ENCODE data around the gene TRIM37.

DNA sequence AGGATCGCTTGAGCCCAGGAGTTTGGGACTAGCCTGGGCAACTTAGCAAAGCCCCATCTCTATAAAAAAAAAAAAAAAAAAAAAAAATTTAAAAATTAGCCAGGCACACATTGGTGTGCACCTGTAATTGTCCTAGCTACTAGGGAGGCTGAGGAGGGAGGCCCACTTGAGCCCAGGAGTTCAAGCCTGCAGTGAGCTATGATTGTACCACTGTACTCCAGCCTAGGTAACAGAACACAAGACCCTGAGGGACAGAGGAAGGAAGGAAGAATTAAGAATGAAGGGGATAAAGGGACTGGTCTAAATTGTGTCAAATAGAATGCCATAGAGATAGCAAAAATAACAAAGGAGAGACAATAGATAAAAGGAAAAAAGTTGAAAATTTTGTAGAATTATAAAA is 102.8 kb downstream of the TRIM37 start:
- TF ChIP-seq CTCF (IDR thresholded peaks at IDR 0.05) (no peak), EZH2 (IDR thresholded peaks at IDR 0.05; ENCODE audit: borderline replicate concordance, insufficient read depth, low read depth, low read length, poor library complexity, severe bottlenecking) (no peak)

All from B cell (primary cell).